ENCODE measurements around the gene LRCH4. TPM values are rescaled to one million over a fixed set of nuclear protein-coding genes. Genes with fewer than 3 reads are reported as not detected.

The LRCH4 gene
- total and polyA plus RNA-seq, 2 experiments from 2014 or later: 103 to 108 TPM

DNA sequence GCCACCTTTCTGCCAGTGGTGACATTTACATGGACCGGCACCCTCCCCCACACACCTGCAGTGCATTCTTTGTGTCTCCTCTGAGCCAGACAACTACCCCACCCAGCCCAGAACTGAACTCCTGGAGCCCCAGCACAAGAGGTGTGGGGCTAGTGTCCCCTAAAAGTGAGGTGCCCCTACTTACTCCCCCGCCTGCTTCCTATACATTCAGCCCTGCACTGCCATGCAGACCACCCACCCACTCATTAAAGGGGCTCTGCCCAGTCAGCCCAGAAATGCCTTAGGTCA, 14.2 kb downstream of the LRCH4 start:
- H3K9me3 ChIP-seq (ENCODE audit: low read depth): no peaks in the 10 kb centered on the region
- no peaks in the 10 kb centered on the region for H3K36me3 ChIP-seq
- no peak for DNase-seq (ENCODE audit: low read depth in 1 of 2, low spot score in 1 of 2)
- TF ChIP-seq, protein P1, sequence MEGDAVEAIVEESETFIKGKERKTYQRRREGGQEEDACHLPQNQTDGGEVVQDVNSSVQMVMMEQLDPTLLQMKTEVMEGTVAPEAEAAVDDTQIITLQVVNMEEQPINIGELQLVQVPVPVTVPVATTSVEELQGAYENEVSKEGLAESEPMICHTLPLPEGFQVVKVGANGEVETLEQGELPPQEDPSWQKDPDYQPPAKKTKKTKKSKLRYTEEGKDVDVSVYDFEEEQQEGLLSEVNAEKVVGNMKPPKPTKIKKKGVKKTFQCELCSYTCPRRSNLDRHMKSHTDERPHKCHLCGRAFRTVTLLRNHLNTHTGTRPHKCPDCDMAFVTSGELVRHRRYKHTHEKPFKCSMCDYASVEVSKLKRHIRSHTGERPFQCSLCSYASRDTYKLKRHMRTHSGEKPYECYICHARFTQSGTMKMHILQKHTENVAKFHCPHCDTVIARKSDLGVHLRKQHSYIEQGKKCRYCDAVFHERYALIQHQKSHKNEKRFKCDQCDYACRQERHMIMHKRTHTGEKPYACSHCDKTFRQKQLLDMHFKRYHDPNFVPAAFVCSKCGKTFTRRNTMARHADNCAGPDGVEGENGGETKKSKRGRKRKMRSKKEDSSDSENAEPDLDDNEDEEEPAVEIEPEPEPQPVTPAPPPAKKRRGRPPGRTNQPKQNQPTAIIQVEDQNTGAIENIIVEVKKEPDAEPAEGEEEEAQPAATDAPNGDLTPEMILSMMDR (IDR thresholded peaks at IDR 0.05; ENCODE audit: low read depth, low read length): no peak
- H3K27ac ChIP-seq: no peak overlapping the region
- H3K27me3 ChIP-seq: no peaks in the 10 kb centered on the region
- H3K4me1 ChIP-seq (ENCODE audit: low read depth): peaks cover 12% of the 10 kb centered on the region
- H3K4me3 ChIP-seq: no peak overlapping the region

DNA sequence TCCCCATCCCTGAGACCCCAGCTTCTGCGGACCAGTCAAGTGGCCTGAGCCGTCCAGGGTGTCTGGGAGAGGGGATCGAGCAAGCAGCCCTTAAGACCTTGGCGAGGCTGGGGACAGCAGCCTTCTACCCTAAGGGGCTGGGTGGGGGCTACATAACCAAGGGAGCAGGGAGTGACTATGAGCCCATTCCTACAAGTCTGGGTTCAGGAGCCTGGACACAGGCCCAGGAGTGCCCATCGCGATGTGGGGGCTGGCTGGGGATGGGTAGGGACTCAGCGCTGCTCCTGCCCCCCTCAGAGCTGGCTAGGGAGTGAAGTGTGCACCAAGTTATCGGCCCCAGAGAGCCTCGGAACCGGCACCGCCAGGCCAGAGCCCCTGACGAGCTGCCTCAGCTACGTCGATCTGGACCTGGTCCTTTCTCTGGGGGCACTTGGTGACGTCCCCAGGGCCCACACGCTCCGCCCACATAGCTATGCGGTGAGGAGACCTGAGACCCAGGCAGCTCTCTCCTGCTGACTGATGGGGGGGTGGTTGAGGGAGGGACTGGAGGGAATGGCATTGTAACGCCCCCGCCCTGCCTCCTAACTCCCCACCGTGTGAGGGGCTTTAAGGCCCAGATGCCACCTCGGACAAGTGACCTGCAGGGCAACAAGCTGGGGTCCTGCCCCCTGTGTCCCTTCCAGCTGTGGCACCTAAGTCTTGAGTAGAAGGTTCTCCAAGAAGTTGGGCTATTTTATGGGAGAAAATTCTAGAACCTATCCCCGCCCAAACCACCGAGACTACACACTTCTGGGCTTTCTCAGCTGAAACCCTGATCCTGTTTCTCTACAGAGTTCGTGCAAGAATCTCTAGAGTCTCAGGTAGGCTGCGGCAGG, 14.7 kb downstream of the LRCH4 start:
- Histone ChIP-seq H3K27ac (no peak overlapping the region), H3K4me3 (no peak overlapping the region), H3K36me3 (no peaks in the 10 kb centered on the region), H3K27me3 (no peaks in the 10 kb centered on the region), H3K4me1 (ENCODE audit: low read depth) (peaks cover 12% of the 10 kb centered on the region), H3K9me3 (ENCODE audit: low read depth) (no peaks in the 10 kb centered on the region)
- TF ChIP-seq, protein P1 (IDR thresholded peaks at IDR 0.05; ENCODE audit: low read depth, low read length): no peak
- peak in 1 of 2 donors; percentile 25 for DNase-seq (ENCODE audit: low read depth in 1 of 2, low spot score in 1 of 2)

DNA sequence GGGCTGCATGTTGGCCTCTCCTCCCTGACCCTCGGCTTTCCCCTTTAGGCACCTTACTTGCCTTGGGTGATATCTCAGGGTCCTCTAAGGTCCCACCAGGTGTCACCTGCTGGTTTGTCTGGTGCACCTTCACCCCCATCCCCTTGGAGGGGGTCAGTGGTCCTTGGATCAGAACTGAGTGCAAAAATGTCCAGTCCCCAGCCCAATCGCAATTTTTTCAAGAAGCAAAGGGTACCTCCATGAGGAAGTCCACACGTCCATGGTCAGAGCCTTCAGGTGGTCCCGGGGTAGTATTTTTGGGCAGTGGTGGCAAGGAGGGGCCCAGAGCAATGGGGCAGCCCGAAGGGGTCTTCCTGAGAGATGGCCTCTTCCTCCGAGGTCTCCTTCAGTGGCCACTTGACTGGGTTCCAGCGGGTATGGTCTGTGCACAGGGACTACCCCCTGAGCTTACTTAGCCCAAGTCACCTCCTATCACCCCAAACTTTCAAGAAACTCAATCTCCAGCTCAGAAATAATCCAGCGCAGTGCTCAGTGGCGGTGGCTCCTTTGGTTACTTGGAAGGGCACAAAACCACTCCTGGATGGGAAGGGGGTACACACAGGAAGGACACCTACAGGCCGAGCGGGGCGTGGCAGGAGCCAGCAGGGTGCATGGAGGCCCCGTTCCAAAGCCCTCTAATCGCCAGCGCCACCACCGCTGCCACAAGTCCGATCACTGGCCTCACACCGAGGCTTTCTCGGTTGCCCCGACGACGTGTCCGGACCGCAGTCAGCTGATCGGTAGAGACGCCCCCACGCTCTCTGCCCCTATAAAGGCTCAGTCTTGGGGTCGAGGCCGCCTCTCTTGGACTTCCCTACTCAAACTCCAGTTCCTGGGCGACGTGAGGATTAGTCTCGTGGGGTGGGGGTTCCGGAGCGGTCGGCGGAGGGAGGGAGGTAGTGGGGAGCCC, 16.8 kb downstream of the LRCH4 start:
- TF ChIP-seq, protein P1 (IDR thresholded peaks at IDR 0.05; ENCODE audit: low read depth, low read length): peak; percentile 46
- peaks cover 12% of the 10 kb centered on the region for H3K4me1 ChIP-seq (ENCODE audit: low read depth)
- H3K36me3 ChIP-seq: no peaks in the 10 kb centered on the region
- DNase-seq (ENCODE audit: low read depth in 1 of 2, low spot score in 1 of 2): peak; percentile 61 to 72
- H3K27ac ChIP-seq: no peak overlapping the region
- peak overlapping the region; percentile 20 for H3K4me3 ChIP-seq
- no peaks in the 10 kb centered on the region for H3K9me3 ChIP-seq (ENCODE audit: low read depth)
- no peaks in the 10 kb centered on the region for H3K27me3 ChIP-seq

DNA sequence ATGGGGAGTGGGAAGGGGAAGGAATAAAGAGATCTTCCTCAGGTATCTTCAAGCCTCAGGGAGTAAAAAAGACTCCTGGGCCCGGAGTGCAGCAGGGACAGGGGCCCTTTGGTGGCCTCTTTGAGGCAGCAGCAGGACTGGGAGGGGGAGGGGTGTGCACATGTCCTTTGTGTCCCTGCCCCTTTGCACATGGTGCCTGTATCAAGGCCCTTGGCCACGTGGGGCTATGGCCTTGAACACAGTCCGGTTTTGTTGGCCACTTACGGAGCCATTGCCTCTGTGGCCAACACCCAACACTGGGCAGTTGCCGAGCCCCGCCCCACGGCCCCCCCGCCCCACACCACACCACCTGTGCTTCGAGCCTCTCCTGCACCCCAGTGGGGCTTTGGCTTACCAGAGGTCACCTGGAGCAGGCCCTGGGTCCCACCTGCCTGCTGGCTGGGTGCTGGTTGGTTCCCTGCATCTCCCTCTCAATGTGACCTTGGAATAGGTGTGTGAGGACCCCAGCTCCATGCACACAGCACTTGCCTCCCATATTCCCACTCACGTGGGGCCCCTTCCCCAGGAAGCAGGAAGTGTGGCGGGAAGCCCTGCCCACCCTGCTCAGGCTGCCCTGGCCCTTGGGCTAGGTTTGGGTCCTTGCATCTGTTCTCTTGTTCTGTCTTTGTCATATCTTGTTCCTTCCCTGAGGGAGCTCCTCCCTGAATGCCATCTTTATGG, 17.6 kb downstream of the LRCH4 start:
- Histone ChIP-seq H3K27ac (no peak overlapping the region), H3K27me3 (no peaks in the 10 kb centered on the region), H3K9me3 (ENCODE audit: low read depth) (no peaks in the 10 kb centered on the region), H3K36me3 (no peaks in the 10 kb centered on the region), H3K4me3 (no peak overlapping the region), H3K4me1 (ENCODE audit: low read depth) (peaks cover 12% of the 10 kb centered on the region)
- TF ChIP-seq, protein P1 (IDR thresholded peaks at IDR 0.05; ENCODE audit: low read depth, low read length): no peak
- no peak for DNase-seq (ENCODE audit: low read depth in 1 of 2, low spot score in 1 of 2)

DNA sequence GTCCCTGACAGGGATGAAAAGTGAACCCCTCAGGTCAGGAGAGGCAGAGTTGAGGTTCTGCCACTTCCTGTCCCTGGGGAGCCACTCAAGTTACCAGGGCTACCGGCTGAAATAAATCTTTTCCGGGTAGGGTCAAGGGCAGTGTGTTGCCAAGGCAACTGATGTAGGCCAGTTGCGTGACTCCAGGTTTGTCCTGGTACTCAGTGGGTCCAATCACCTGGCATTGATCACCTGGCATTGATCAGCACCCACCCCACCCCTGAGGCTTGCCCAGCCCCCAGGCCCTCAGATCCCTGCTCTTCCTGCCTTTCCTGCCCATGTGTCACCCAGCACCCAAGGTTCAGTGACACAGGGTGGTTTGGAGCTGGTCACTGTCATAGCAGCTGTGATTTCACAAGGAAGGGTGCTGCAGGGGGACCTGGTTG, 18.2 kb downstream of the LRCH4 start:
- Histone ChIP-seq H3K9me3 (ENCODE audit: low read depth) (no peaks in the 10 kb centered on the region), H3K27me3 (no peaks in the 10 kb centered on the region), H3K36me3 (no peaks in the 10 kb centered on the region), H3K27ac (no peak overlapping the region), H3K4me3 (no peak overlapping the region), H3K4me1 (ENCODE audit: low read depth) (peaks cover 12% of the 10 kb centered on the region)
- TF ChIP-seq, protein P1 (IDR thresholded peaks at IDR 0.05; ENCODE audit: low read depth, low read length): no peak
- DNase-seq (ENCODE audit: low read depth in 1 of 2, low spot score in 1 of 2): no peak

All from cardiac muscle cell (in vitro differentiated cells and primary cell).